ENCODE data around the gene RTCB.

The RTCB gene

GRCh38 chr22:32411829-32412592, at the start of gene RTCB:
TSS of gene RTCB (minus strand) at chr22:32412247. CDS start at chr22:32412156, 91 bp downstream.
- peak; percentile 92 for DNase-seq (ENCODE audit: low read depth)

- no peak for DNase-seq (ENCODE audit: low read depth)
Observed at GRCh38 chr22:32457031-32457430, 45.0 kb upstream of the RTCB start.

GRCh38 chr22:32448980-32449379, 36.9 kb upstream of the RTCB start:
- DNase-seq (ENCODE audit: low read depth): no peak

- DNase-seq (ENCODE audit: low read depth): no peak
Observed at GRCh38 chr22:32446321-32446720, 34.3 kb upstream of the RTCB start.

- DNase-seq (ENCODE audit: low read depth): no peak
Observed at GRCh38 chr22:32444068-32444467, 32.0 kb upstream of the RTCB start.

GRCh38 chr22:32430352-32430751, 18.3 kb upstream of the RTCB start:
- DNase-seq (ENCODE audit: low read depth): no peak

GRCh38 chr22:32426881-32427280, 14.8 kb upstream of the RTCB start:
- DNase-seq (ENCODE audit: low read depth): no peak

GRCh38 chr22:32423664-32424063, 11.6 kb upstream of the RTCB start:
- no peak for DNase-seq (ENCODE audit: low read depth)

GRCh38 chr22:32422062-32422461, 10.0 kb upstream of the RTCB start:
- DNase-seq (ENCODE audit: low read depth): no peak

GRCh38 chr22:32421484-32421883, 9.4 kb upstream of the RTCB start:
- DNase-seq (ENCODE audit: low read depth): no peak

GRCh38 chr22:32417906-32418305, 5.9 kb upstream of the RTCB start:
- no peak for DNase-seq (ENCODE audit: low read depth)

GRCh38 chr22:32416556-32417085, 4.6 kb upstream of the RTCB start:
- DNase-seq (ENCODE audit: low read depth): no peak

GRCh38 chr22:32414191-32414590, 2.1 kb upstream of the RTCB start:
- DNase-seq (ENCODE audit: low read depth): no peak

GRCh38 chr22:32413719-32414118, 1.7 kb upstream of the RTCB start:
- no peak for DNase-seq (ENCODE audit: low read depth)

- DNase-seq (ENCODE audit: low read depth): no peak
Observed at GRCh38 chr22:32411402-32411801, 645 bp downstream of the RTCB start.

- no peak for DNase-seq (ENCODE audit: low read depth)
Observed at GRCh38 chr22:32410459-32410858, 1.6 kb downstream of the RTCB start.

GRCh38 chr22:32409977-32410376, 2.1 kb downstream of the RTCB start:
- no peak for DNase-seq (ENCODE audit: low read depth)

GRCh38 chr22:32407936-32408335, 4.1 kb downstream of the RTCB start:
- DNase-seq (ENCODE audit: low read depth): no peak

- DNase-seq (ENCODE audit: low read depth): no peak
Observed at GRCh38 chr22:32407312-32407711, 4.7 kb downstream of the RTCB start.

GRCh38 chr22:32404021-32404420, 8.0 kb downstream of the RTCB start:
- no peak for DNase-seq (ENCODE audit: low read depth)

- no peak for DNase-seq (ENCODE audit: low read depth)
Observed at GRCh38 chr22:32401486-32401885, 10.6 kb downstream of the RTCB start.

- DNase-seq (ENCODE audit: low read depth): no peak
Observed at GRCh38 chr22:32396746-32397145, 15.3 kb downstream of the RTCB start.

GRCh38 chr22:32396255-32396654, 15.8 kb downstream of the RTCB start:
- DNase-seq (ENCODE audit: low read depth): no peak

GRCh38 chr22:32395107-32395506, 16.9 kb downstream of the RTCB start:
- DNase-seq (ENCODE audit: low read depth): no peak
